ENCODE results near the gene TANC1.

DNA sequence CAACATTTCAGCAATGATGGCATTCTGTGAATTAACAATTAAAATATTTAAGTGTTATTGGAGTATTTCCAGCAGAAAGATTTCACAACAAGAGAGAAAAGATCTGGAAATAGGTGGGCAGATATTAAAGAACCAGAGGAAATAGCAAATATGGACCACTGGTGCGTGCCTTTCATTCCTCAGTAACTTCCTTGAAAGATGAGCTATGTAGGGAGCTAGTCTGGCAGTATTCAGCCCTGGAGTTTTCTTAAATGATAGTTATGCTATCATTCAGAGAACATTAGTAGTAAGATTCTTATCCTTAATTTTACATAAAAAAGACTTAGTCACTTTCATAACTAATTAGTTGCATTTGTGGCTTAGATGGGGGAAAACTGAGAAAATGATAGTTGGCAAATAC, 41.5 kb downstream of the TANC1 start:
- TF ChIP-seq, protein P1, sequence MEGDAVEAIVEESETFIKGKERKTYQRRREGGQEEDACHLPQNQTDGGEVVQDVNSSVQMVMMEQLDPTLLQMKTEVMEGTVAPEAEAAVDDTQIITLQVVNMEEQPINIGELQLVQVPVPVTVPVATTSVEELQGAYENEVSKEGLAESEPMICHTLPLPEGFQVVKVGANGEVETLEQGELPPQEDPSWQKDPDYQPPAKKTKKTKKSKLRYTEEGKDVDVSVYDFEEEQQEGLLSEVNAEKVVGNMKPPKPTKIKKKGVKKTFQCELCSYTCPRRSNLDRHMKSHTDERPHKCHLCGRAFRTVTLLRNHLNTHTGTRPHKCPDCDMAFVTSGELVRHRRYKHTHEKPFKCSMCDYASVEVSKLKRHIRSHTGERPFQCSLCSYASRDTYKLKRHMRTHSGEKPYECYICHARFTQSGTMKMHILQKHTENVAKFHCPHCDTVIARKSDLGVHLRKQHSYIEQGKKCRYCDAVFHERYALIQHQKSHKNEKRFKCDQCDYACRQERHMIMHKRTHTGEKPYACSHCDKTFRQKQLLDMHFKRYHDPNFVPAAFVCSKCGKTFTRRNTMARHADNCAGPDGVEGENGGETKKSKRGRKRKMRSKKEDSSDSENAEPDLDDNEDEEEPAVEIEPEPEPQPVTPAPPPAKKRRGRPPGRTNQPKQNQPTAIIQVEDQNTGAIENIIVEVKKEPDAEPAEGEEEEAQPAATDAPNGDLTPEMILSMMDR (IDR thresholded peaks at IDR 0.05) = no peak
- TF ChIP-seq POLR2A (IDR thresholded peaks at IDR 0.05) (no peak), POLR2AphosphoS5 (IDR thresholded peaks at IDR 0.05; ENCODE audit: insufficient read depth in 1 of 2, low read depth in 1 of 2) (no peak)

Measured in vagina (tissue), 2 donors.